ENCODE results near the gene PRR9.

Gene PRR9

DNA sequence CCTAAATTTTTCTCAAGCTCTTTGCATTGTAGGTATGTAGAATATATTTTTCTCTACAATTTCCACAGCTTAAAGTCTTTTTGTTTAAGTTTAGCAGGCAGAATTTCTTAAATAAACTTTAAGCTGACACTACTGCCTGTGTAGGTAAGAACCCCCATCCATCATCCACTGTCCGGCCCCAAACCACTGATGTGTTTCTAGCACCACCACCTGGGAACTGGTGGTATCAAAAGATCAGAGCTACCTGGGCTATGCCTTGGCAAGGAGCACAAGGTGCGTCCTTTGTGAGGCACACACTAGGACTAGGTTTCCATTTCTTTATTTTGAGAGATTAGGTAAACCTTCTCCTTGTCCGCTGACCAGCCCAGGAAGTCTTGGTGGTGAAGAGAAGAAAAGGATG, 24.7 kb upstream of the PRR9 start:
- peak; percentile 74 for DNase-seq (ENCODE audit: low read depth)
- H3K4me3 ChIP-seq (ENCODE audit: low read length) = no peak overlapping the region
- TF ChIP-seq CTCF (IDR thresholded peaks at IDR 0.05; ENCODE audit: insufficient read depth, low read depth, low read length, missing control alignments) = peak; percentile 87

- no peak for TF ChIP-seq CTCF (IDR thresholded peaks at IDR 0.05; ENCODE audit: insufficient read depth, low read depth, low read length, missing control alignments)
- no peak overlapping the region for H3K4me3 ChIP-seq (ENCODE audit: low read length)
- no peak for DNase-seq (ENCODE audit: low read depth)
Observed at GRCh38 chr1:153194331-153195050, 22.9 kb upstream of the PRR9 start.

- no peak for DNase-seq (ENCODE audit: low read depth)
- no peak for TF ChIP-seq CTCF (IDR thresholded peaks at IDR 0.05; ENCODE audit: insufficient read depth, low read depth, low read length, missing control alignments)
- H3K4me3 ChIP-seq (ENCODE audit: low read length) = no peak overlapping the region
Observed at GRCh38 chr1:153195216-153195615, 22.2 kb upstream of the PRR9 start.

- no peak for TF ChIP-seq CTCF (IDR thresholded peaks at IDR 0.05; ENCODE audit: insufficient read depth, low read depth, low read length, missing control alignments)
- DNase-seq (ENCODE audit: low read depth) = peak; percentile 20
- H3K4me3 ChIP-seq (ENCODE audit: low read length) = no peak overlapping the region
Observed at GRCh38 chr1:153202006-153202405, 15.4 kb upstream of the PRR9 start.

- no peak for DNase-seq (ENCODE audit: low read depth)
- H3K4me3 ChIP-seq (ENCODE audit: low read length) = no peak within 1 kb of the TSS
- no peak for TF ChIP-seq CTCF (IDR thresholded peaks at IDR 0.05; ENCODE audit: insufficient read depth, low read depth, low read length, missing control alignments)
Observed at GRCh38 chr1:153203130-153203529, 14.3 kb upstream of the PRR9 start, which contains the start of gene LELP1. LELP1 (plus strand) TSS chr1:153203430; CDS start chr1:153204708, 1,278 bp downstream.

DNA sequence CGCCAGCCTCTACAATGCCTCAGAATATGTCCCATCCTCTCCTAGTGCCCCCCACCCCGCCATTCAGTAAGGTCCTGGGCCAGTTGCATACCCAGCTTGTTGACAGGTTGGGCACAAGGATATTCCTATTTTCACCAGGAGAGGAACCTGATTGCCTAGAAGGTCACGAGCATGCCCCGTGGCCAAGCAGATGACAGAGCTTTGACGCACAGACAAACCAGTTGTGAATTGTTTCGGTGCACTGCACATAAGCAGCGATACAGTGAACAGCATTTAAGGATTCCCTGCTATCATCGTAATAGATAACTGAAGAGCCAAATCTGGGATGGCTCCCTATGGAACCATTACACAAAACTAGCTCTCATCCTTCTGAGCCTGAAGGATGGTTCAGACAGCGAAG, 10.8 kb upstream of the PRR9 start:
- DNase-seq (ENCODE audit: low read depth) = no peak
- no peak overlapping the region for H3K4me3 ChIP-seq (ENCODE audit: low read length)
- TF ChIP-seq CTCF (IDR thresholded peaks at IDR 0.05; ENCODE audit: insufficient read depth, low read depth, low read length, missing control alignments) = no peak

GRCh38 chr1:153210206-153210605, 7.2 kb upstream of the PRR9 start:
- no peak for TF ChIP-seq CTCF (IDR thresholded peaks at IDR 0.05; ENCODE audit: insufficient read depth, low read depth, low read length, missing control alignments)
- no peak for DNase-seq (ENCODE audit: low read depth)
- no peak overlapping the region for H3K4me3 ChIP-seq (ENCODE audit: low read length)
